Gastrocnemius medialis (tissue), 4 donors: ENCODE data around the gene REEP1. TPM values are rescaled to one million over a fixed set of nuclear protein-coding genes. Genes with fewer than 3 reads are reported as not detected.
A peak's percentile ranks its signal among the peaks of the same experiment; 100 is the strongest.

Source experiments
- ATAC-seq, 2 donors: fragments of 150-250 bp; one replicate each; pipeline ENCODE4 v1.9.1; 2016
- DNase-seq, 2 donors: peaks; one replicate each; pipeline ENCODE4 v3.0.0-alpha.2; 2019
- H3K27ac ChIP-seq, 4 donors: fragments of 200-600 bp; sonication (generic); 1 replicate in 1 of 4; 2 replicates in 3 of 4; pipeline ENCODE4 v1.5.1; 2016 to 2018; ENCODE audit warnings: mild to moderate bottlenecking in 2 of 4, moderate library complexity in 1 of 4
- H3K27me3 ChIP-seq, 3 donors: fragments of 200-600 bp; sonication (generic) in 2 of 3; 1 replicate in 1 of 3; 2 replicates in 2 of 3; pipeline versions ENCODE4 v1.5.1 to v1.6.0; 2016 to 2019; ENCODE audit warnings: mild to moderate bottlenecking in 1 of 3, moderate library complexity in 1 of 3
- H3K36me3 ChIP-seq, 2 donors: fragments of 200-600 bp; sonication (generic) in 1 of 2; one replicate each; pipeline ENCODE4 v1.5.1; 2017 to 2018
- H3K4me1 ChIP-seq, 2 donors: fragments of 200-600 bp; sonication (generic) in 1 of 2; one replicate each; pipeline ENCODE4 v1.5.1; 2016 to 2017; ENCODE audit warnings: mild to moderate bottlenecking in 2 of 2
- H3K4me3 ChIP-seq, 4 donors: fragments of 200-600 bp; sonication (generic) in 3 of 4; 1 replicate in 1 of 4; 2 replicates in 3 of 4; pipeline ENCODE4 v1.5.1; 2016 to 2019; ENCODE audit warnings: mild to moderate bottlenecking in 2 of 4
- H3K9me3 ChIP-seq, 3 donors: fragments of 200-600 bp; sonication (generic) in 2 of 3; 1 replicate in 1 of 3; 2 replicates in 2 of 3; pipeline ENCODE4 v1.5.1; 2016 to 2019
- CTCF ChIP-seq, 5 experiments: fragments of 450-650 bp in 3 of 5; fragments of 200-600 bp in 2 of 5; sonication (generic) in 2 of 5; IDR thresholded peaks in 4 of 5; conservative IDR thresholded peaks in 1 of 5; 1 replicate in 4 of 5; 2 replicates in 1 of 5; pipeline ENCODE4 v1.5.1; 2016 to 2019; ENCODE audit warnings: antibody characterized with exemption in 5 of 5, mild to moderate bottlenecking in 3 of 5, moderate library complexity in 3 of 5
- POLR2A ChIP-seq, 2 donors: fragments of 450-650 bp; IDR thresholded peaks; one replicate each; pipeline ENCODE4 v1.6.1; 2017; ENCODE audit warnings: antibody characterized with exemption in 2 of 2, mild to moderate bottlenecking in 2 of 2, moderate library complexity in 2 of 2
- in situ Hi-C, 4 donors: fragments of 200-750 bp; cut with MboI; loops; one replicate each; pipeline versions ENCODE4 v1.15.0 to v1.8.0; 2017; ENCODE audit warnings: low sequenced_read_pairs in 4 of 4
- intact Hi-C: fragments of 100-400 bp; cut with DNase I; formaldehyde crosslinking; loops from one replicate; pipeline ENCODE4 v1.15.1; 2023; ENCODE audit warnings: low total_unique reads
- total RNA-seq, 4 donors: library from RNA; depleted of rRNA; stranded (reverse); fragments of >200 nt; gene quantifications; one replicate each; pipeline versions ENCODE4 v1.1.0 to v1.2.3, GENCODE V29; 2016

The REEP1 gene
- total RNA-seq, 4 donors from 2014 or later: 4.2 to 16.0 (median 6.3) TPM

GRCh38 chr2:86216575-86217555, 120.6 kb downstream of the REEP1 start:
- DNase-seq (no peak), ATAC-seq (no peak)
- intact Hi-C loops (no loop called here), in situ Hi-C loops (loop anchor here in 2 of 4 donors (10.0 to 25.0 kb wide), 3 partner anchors 148 to 395 kb away; partner anchors contain the start of genes CHMP3 (in 1 of the 2) and RNF103 (in 1 of the 2))
- Histone ChIP-seq H3K27me3 (no peaks in the 10 kb centered on the region), H3K4me3 (peak overlapping the region; percentile 3 to 34 (median 16)), H3K4me1 (peaks cover 3 to 11% of the 10 kb centered on the region in 2 donors), H3K36me3 (peaks cover 0 to 28% of the 10 kb centered on the region in 2 donors), H3K9me3 (no peaks in the 10 kb centered on the region), H3K27ac (peak overlapping the region in 1 of 4 donors; percentile 44)
- TF ChIP-seq CTCF (IDR thresholded peaks at IDR 0.05 in 4 of 5, conservative IDR thresholded peaks at IDR 0.05 in 1 of 5) (no peak), POLR2A (IDR thresholded peaks at IDR 0.05) (no peak)

GRCh38 chr2:86214503-86214832, 123.0 kb downstream of the REEP1 start:
- intact Hi-C loops: no loop called here
- H3K27ac ChIP-seq: peak overlapping the region in 1 of 4 donors; percentile 5
- in situ Hi-C loops: loop anchor here in 2 of 4 donors (10.0 to 25.0 kb wide), 3 partner anchors 150 to 398 kb away; partner anchors contain the start of genes CHMP3 (in 1 of the 2) and RNF103 (in 1 of the 2)

GRCh38 chr2:86213699-86214502, 123.5 kb downstream of the REEP1 start:
- H3K36me3 ChIP-seq: peaks cover 2 to 58% of the 10 kb centered on the region in 2 donors
- TF ChIP-seq POLR2A (IDR thresholded peaks at IDR 0.05) (no peak), CTCF (IDR thresholded peaks at IDR 0.05 in 4 of 5, conservative IDR thresholded peaks at IDR 0.05 in 1 of 5) (no peak)
- H3K4me1 ChIP-seq: peaks cover 0 to 5% of the 10 kb centered on the region in 2 donors
- in situ Hi-C loops (loop anchor here in 2 of 4 donors (10.0 to 25.0 kb wide), 3 partner anchors 151 to 398 kb away; partner anchors contain the start of genes CHMP3 (in 1 of the 2) and RNF103 (in 1 of the 2)), intact Hi-C loops (no loop called here)
- no peaks in the 10 kb centered on the region for H3K27me3 ChIP-seq
- no peaks in the 10 kb centered on the region for H3K9me3 ChIP-seq
- no peak overlapping the region for H3K4me3 ChIP-seq
- DNase-seq (no peak), ATAC-seq (no peak)
- H3K27ac ChIP-seq: peak overlapping the region in 2 of 4 donors; percentile 5 to 27

More at GRCh38 chr2:86214503-86214832, 123.0 kb downstream of the REEP1 start:
- Histone ChIP-seq H3K27me3 (no peaks in the 10 kb centered on the region), H3K36me3 (peaks cover 0 to 52% of the 10 kb centered on the region in 2 donors), H3K4me1 (peaks cover 0 to 5% of the 10 kb centered on the region in 2 donors), H3K9me3 (no peaks in the 10 kb centered on the region), H3K4me3 (no peak overlapping the region)
- ATAC-seq (no peak), DNase-seq (no peak)
- TF ChIP-seq CTCF (IDR thresholded peaks at IDR 0.05 in 4 of 5, conservative IDR thresholded peaks at IDR 0.05 in 1 of 5) (no peak), POLR2A (IDR thresholded peaks at IDR 0.05) (no peak)

GRCh38 chr2:86213056-86213455, 124.4 kb downstream of the REEP1 start:
- Histone ChIP-seq H3K27me3 (no peaks in the 10 kb centered on the region), H3K27ac (peak overlapping the region in 2 of 4 donors; percentile 7 to 27), H3K36me3 (peaks cover 5 to 67% of the 10 kb centered on the region in 2 donors), H3K9me3 (no peaks in the 10 kb centered on the region), H3K4me3 (no peak overlapping the region), H3K4me1 (peaks cover 0 to 5% of the 10 kb centered on the region in 2 donors)
- DNase-seq (no peak), ATAC-seq (no peak)
- TF ChIP-seq CTCF (IDR thresholded peaks at IDR 0.05 in 4 of 5, conservative IDR thresholded peaks at IDR 0.05 in 1 of 5): no peak
- no peak for TF ChIP-seq POLR2A (IDR thresholded peaks at IDR 0.05)
- intact Hi-C loops (no loop called here), in situ Hi-C loops (loop anchor here in 2 of 4 donors (10.0 to 25.0 kb wide), 3 partner anchors 152 to 399 kb away; partner anchors contain the start of genes CHMP3 (in 1 of the 2) and RNF103 (in 1 of the 2))
